ENCODE measurements around the gene PTPN2.

- no peak for TF ChIP-seq POLR2AphosphoS5 (IDR thresholded peaks at IDR 0.05; ENCODE audit: borderline replicate concordance, low read depth, low read length)
- no peak for TF ChIP-seq EZH2 (IDR thresholded peaks at IDR 0.05)
These were observed 34.5 kb downstream of the PTPN2 start for GRCh38 chr18:12849548-12849947.

All from SK-N-MC (cell line).